ENCODE data around the gene SPACA9.
A peak's percentile ranks its signal among the peaks of the same experiment; 100 is the strongest.

The SPACA9 gene

DNA sequence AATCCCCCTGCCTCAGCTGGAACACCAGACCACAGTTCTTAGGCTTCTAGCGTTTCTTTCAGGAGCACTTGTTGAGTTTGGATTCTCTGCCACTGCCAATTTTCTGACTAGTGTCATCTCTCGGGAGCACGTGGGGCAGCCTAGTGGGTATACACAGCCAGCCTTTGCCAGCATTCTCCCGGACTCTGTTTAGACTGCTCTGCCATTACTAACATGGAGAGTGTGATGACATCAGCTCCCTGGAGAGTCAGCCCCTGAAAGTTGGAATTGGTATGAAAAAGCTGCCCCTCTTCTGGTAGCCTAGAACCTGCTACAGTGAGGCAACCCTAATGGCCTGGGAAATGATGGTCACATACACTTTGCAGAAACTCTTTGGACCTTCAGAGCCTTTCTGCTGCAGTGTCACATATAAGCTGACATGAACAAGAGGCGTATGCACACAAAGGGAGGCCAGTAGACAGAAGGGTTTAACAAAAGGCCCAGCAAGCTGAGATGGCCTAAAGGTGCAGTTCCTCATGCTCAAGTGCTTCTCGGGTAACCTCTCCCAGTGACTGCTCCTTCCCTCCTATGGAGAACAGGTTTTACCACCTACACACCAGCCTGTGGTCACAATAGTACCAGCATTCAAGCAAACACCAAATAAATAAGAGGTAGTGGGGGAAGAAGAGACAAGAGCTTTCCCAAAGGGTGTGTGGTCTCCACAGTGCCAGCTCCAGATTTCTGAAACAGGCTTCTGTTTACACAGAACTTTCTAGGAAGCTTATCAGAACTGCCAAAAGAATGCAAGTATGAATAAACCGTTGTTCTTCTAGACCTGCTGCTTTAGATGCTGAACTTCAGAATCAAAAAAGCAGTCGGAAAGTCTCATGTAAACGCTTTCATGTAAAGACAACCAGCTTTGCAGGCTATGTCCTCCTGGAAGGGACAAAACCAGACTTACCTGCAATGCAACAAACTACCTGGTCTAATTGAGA is 16.5 kb downstream of the SPACA9 start:
- no peak for DNase-seq

DNA sequence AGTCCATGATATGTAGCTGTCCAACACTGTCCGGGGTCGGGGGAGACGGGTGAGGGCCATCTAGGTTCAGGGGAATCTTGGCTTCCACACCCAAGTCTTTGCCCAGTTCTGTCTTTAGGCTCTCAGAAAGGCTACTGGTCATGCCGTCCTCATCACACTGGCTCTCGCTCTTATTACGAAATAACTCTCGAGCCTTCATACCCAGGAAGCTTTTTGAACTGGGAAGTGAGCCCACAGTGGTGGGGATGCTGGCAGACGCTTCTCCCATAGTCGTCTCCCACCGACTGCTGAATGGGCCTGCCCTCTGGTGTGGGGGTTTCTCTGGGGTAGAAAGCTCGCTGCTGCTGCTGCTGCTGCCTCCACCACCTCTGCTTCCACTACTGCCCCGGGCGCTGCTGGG is 17.6 kb downstream of the SPACA9 start:
- DNase-seq = no peak

DNA sequence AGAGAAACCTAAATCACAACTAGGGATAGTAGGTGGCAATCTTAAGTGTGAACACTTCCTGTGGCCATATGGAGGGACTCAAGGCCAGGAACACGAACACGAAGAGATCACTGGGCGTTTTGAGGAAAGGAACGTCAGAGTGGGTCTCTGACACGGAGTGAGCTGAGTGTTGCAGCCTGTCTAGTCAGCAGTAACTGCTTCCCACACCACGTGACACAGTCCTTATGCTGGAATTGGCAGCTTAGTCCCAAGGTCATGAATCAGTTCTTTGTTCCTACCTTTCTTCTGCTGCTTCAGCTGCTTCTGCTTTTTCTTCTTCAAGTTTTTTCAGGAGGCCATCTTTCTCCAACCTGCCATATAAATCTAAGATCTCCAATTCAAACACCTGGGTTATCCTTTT is 18.2 kb downstream of the SPACA9 start:
- DNase-seq = no peak

DNA sequence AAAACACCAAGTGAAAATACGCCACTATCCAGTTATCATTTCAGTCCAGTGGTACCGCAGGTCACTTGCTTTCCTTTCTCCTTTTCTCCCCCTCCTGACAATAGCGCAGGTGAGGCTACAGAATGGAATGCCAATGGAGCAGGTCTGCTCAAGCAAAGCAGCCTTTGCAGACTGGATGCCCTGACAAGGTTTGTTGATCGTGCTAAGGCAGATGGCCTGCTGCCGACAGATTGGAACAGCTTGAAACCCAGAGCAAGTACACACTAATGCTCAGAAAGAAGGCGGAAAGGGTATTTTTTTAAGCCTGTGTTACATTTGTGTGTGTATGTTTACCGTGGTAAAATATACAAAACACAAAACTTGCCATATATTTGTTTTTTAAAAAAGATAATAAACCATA is 19.4 kb downstream of the SPACA9 start:
- no peak for DNase-seq

DNA sequence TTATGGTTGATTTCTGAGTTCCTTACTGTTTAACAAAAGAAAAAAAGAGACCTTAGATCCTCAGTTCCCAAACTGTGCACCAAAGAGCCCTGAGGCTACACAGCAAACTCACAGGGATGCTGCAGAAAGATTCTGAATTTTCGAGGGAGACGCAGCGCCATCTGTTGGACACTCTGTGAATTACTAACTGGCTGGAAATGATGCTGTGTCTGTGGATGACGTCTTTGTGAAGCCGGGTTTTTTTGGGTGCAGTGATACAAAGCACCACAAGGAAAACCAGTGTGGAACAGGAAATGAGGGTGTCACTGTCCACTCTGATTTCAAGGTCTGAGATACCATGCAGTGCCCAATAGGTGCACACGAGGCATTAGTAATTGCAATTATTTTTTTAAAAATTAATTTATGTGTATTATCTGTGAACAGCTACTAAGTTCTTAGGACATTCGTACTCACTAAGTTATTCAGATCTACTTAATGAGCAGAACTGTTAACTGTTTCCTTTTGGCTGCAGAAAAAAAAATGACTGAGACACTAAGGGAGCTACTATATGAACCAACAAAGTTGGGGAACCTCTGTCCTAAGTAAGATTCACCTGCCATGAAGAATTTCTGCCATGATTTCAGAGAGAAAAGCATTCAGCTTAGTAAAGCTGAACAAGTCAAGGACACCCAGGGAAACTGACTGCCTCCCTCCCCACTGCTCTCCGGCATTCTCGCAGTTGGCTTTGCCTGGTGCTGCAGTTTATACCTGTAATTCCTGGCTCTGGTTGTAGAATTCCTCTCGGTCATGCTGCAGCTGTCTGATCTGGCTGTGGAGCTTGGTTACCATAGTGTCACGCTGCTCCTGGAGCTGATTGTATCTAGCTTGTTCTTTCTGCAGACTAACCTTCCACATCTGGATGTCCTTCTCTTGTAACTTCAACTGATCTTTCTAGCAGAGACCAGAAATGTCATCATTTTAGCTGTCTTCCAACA is 23.4 kb downstream of the SPACA9 start:
- peak; percentile 88 for DNase-seq

DNA sequence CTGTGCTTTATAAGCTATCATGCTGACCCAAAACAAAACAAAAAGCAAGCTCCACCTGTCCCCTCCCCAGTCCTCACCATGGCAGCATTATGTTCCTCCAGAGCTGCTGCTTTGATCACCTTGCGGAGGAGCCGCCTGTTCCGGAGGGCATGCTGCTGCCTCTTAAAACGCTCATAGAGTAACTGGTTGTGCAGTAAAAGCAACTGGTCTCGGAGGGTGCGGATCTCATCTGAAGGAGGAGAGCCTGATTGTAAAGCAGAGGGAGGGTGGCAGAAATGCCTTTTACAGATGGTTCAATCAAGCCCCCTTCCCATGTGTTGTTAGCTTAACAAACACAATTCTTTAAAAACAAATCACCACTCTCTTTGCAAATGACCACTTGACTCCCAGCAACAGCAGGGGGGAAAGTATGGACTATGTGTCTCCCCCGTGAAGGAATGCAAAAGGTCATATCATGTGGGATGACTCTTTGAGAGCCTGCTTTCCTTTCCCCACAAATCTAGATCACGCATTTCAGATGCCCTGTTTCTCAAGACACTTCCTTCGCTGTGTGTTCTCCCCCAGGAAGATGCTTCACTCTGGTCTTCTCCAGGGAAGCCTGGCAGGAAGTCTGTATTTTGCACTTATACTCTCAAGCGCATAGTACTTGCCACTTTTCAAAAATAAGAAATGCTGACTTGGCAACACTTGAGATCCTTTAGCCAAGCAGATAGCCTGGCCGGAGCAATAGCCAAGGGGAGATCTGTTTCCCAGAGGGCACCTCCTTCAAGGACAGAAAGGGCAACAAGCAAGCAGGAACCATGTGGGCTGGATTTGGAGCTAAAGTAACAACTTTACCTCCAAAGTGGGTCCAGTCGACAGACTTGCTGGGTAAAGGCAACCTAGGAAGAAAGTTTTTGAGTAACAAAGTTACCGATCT is 25.1 kb downstream of the SPACA9 start:
- DNase-seq = no peak

DNA sequence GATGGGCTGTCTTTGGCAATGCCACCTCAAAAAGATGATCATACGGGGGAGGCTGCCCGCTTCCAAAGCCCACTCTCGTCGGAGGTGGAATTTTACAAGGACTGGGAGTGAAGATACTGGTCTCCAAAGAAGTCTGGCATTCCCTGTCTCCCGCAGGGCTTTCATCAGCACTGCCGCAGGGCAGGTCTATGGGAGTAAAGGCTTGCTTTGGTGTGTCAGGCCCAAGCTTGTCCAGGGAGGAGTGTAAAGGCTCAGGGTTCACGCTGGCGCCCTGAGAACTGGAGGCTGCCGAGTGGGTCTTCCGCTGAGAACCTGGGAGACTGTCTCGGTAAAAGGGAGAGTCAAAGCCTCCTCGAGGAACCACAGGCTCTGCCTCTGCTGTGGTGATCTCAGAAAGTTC is 27.0 kb downstream of the SPACA9 start:
- no peak for DNase-seq

DNA sequence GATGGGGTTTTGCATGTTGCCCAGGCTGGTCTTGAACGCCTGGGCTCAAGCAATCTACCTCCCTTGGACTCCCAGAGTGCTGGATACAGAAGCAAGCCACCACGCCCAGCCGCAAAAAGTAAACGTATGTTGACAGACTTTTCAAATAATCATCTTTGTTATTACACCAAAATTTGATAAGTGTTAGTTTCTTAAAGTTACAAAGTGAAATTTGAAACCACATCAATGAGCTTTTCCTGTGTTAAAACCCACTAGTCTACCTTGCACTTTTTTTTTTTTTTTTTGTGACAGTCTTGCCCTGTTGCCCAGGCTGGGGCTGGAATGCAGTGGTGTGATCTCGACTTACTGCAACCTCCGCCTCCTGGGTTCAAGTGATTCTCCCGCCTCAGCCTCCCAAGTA is 29.9 kb downstream of the SPACA9 start:
- peak; percentile 57 for DNase-seq

DNA sequence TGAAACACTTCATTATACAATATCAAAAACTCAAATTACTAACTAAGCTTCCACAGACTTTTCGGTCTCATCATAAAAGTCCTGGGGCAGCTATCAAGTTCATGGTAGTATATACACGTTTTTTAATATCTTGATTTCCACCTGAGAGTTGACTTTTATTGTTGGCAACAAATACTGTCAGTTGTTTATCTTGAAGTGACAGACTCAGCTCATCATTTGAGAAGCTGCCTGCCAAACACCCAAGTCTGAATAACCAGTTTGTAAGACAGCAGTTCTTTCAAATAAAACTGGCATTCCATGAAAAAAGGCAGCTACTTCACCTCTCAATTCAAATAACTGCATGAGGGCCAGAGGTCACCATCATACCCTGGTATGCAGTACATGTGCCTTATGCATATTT is 30.6 kb downstream of the SPACA9 start:
- DNase-seq = no peak

DNA sequence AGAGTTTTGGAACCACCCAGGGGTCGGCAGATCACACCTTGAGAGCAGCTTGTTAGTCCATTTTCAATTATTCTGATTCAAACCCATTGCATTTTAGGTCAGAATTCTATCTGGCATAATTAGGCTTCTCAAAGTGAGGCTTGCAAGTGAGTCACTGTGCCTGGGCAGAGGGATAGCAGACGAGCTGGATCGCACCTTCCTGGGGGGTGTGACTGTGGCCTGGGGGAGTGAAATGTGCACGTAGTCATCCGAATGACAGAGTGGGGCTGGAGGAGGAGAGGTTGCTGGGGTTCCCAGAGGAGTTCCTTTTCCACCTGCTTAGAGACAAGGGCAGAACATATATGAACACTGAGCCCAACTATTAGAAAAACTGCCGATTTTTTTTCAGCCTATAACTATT is 31.7 kb downstream of the SPACA9 start:
- no peak for DNase-seq

DNA sequence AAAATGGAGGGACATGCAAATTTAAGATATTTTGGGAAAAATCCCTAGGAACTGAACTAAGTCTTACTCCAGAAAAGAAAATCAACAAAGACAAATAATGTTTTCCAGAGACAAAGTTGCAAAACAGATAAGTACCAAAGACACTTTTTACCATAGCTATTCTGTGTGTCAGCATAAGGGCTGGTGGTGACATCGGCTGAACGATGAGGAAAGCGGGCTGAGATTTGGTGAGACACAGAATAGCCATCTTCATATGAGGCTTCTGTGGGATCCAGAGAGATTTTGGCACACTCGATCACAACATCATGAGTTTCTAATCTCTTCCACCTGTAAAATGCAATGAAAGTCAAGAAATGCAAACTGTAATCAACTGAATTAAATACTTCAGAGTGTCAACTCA is 33.4 kb downstream of the SPACA9 start:
- DNase-seq = no peak

DNA sequence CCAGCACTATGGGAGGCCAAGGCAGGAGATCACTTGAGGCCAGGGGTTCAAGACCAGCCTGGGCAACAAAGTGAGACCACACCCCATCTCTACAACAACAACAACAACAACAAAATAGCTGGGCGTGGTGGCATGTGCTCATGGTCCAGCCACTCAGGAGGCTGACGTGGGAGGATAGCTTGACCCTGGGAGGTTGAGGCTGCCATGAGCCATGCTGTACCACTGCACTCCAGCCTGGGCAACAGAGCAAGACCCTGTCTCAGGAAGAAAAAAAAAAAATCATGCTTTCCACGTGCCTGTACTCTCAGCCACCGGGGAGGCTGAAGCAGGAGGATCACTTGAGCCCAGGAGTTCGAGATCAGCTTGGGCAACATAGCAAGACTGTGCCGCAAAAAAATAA is 36.2 kb downstream of the SPACA9 start:
- no peak for DNase-seq

DNA sequence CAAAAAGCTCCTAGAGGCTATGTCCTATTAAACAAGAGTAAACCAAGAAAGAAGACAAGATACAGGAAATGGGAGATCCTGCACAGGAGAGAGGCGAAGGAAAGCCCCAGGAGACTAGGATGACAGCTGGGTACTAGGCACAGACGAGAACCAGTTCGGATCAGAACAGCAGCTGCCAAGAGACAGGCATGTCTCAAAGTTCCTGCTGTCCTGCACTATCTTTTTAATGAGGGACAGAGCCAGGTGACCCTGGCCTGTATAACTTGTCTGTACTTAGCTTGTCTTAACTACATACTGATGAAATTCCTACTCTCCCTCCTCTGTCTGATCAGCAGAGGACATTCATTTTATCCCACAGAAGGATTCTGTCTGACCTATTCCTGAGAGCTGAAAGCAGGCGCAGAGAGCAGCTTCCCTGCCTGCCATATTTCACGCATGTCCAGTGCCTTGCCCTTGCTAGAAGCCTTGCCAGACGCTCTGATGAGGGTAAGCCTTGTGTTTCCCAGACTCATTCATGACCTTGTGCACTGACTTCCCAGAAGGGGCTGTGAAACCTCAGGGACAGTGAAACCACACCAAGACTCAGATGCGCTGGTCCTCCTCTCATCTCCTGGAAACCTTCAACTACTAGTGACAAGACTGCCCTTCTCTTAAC is 41.0 kb downstream of the SPACA9 start:
- DNase-seq = no peak

DNA sequence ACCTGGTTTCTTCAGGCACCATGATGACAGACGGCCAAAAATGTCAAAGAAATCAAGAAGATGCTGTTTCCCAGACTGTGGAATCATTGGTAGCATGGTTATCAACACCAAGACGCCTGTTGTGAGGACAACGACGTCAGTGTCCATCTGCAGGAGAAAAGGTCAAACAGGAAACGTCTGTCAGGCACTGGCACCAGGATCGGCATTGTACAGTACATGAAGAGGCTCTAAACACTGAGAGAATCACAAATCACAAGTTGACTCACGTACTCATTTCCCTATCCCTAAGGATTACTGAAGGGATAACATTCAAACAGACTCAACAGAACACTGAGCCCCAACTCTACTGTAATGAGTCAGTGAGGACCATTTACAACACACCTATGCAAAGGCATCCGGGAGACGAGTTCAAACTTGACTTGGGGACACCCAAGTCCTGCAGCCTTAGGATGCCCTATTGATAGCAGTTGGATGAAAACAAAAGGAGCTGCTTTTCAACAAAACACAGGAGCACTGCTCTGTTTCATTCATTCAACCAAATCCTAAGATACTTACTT is 44.7 kb downstream of the SPACA9 start:
- no peak for DNase-seq

DNA sequence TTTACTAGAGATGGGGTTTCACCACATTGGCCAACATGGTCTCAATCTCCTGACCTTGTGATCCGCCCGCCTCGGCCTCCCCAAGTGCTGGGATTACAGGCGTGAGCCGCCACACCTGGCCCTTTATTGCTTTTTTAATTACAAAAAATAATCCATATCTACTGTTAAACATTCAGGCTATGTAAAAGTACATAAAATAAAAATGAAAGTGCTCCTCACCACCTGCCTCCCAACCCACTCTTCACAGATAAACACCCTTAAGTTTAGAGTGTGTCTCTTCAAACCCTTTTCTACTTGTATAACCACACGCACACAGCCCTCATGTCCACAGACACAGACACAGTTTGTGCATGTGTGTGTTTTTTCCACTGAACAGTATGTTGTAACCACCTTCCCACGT is 49.0 kb downstream of the SPACA9 start:
- no peak for DNase-seq

DNA sequence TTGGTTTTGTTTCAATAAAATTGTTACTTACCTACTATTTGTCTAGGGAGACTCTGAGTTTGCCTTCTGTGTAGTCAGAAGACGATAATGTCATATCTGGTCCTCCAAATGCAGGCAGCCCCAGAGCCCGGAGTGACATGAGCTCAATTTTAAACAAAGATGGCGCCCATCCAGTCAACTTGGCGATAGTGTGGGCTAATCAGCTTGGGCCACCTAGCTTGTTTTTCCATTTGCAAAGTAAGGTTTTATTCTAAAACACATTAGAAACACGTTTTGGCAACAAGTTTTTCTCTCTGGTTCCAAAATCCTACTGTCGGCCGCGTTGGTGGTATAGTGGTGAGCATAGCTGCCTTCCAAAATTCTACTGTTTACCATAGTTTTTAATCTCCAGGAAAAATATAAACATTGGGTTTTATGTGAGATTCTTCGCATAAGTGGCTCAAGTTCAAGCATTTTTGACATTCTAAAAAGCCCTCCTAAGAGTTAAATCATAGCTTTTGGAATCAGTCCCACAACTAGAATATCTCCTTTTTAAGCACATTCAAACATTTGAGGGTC is 52.6 kb downstream of the SPACA9 start:
- no peak for DNase-seq

DNA sequence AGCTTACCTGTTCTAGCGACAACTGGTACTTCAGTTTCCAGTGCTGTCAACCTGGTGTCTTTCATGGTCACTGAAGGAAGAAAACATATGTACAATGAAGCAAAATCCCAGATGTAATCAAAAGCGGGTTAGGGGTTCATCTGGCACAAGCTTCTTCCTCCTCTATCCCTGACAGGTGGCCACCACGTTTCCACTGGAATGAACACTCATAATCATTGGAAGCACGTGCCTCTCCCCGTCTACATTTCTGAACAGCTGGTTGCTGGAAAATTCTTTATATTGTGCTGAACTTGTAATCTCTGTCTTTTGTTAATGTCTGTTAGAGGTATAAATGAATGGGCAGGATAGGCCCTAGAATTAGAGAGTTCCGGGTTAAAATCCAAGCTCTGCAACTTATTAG is 56.3 kb downstream of the SPACA9 start:
- DNase-seq = no peak

DNA sequence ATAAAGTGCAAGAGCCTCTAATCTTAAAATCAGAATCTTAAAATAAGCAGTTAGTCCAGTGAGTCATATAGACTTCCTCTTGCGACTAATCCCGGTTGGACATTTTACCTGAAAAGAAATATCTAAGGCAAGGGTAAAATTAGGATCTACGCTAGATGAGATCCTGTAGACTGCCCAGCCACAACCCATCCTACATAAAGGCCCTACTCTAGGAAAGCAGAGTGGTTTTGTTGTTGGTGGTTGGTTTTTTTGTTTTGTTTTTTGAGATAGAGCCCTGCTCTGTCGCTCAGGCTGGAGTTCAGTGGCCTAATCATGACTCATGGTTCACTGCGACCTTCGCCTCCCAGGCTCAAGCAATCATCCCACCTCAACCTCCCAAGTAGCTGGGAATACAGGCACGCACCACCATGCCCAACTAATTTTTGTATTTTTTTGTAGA is 58.8 kb downstream of the SPACA9 start:
- no peak for DNase-seq

DNA sequence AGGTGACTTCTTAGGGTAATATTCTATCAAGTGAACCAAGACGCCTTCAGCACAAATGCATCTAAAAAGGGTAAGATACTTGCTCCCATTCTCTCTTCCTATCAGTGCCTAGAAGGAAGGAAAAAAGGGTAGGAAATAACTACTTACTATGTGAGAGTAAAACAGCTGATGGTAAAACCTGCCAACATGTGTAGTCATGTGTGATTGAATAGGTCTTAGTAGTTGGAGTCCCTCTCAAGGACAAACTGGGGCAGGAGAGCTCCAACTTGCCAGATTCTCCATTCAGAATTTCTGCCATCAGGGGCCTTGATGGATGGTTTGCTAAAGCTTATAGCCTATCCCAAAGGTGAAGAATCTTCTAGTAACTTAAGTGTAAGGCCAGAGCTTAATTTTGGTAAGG is 60.5 kb downstream of the SPACA9 start:
- no peak for DNase-seq

Measured in CD4-positive, alpha-beta T cell treated with Interleukin-21 for 1 hour (primary cell).